HG03139 (cell line): ENCODE measurements around the gene PFKP.
"Not testable (repeated sequence)": the region's sequence is repeated elsewhere in the genome, so short reads cannot be mapped to it uniquely, and the experiment has no call there.

Source experiments
- ATAC-seq: cut with Tn5 transposase; IDR thresholded peaks from one replicate; pipeline ENCODE4 v1.9.1; 2021; ENCODE audit not compliant: unreplicated experiment

Gene PFKP

DNA sequence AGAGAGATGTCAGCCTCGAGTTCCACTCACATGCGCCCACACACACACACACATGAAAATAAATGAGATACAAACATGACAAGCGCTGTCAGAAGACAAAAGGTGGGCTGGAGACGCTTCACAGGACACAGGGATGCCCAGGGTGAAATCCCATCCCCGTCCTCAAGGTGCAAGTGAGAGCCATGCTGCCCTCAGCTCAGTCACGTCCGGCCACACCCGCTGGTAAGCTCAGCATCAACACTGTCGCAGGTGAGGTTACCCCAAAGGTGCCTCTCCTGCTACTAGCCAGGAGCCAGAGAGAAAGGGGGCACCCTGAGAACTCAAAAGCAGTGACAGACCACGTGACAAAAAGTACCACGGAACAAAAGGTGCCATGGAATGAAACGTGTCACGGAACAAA, 83.0 kb downstream of the PFKP start:
- no peak for ATAC-seq

DNA sequence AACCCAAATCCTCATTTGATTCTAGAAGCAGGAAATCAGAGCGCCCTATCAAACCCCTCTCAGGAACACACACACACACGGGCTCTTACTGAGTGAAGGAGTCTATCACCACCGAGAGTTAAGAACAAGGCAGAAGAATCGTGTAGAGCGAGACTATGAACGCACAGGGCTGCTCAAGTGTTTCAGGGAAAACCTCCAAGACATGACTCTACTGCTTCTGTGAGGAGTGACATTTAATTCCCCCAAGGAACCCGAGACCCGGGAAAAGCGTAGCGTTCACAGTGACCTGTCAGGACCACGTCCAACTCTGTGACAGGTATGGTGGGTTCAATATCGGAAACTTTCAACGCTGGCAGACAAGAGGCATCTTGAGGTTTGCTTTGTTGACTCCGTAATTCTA, 83.6 kb downstream of the PFKP start:
- no peak for ATAC-seq

DNA sequence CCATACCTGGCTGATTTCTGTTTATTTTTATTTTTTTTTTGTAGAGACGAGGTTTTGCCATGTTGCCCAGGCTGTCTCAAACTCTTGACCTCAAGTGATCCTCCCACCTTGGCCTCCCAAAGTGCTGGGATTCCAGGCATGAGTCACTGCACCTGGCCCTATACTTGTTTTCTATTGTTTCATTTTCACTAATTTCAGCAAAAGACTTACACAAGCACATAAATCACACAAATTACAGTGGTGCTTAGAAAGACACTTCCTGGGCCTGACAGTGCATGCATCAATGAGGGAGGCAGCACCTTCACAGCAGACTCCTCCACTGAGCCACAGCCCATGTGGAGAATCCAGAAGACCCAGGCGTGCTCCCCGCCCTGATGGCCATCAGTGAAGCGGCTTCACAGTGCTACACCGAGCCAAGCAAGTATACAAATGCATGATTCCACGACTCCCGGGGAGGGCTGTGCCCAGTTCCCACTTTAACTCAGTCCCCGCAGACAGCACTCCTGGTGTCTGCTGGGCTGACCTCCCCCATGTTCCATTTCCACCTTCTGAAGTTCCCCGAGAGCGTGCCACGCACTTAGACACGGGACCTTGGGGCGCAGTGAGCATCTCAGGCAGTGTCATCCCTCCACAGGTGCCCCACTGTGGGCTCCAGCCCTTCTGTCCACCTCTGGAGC, 84.7 kb downstream of the PFKP start:
- no peak for ATAC-seq

DNA sequence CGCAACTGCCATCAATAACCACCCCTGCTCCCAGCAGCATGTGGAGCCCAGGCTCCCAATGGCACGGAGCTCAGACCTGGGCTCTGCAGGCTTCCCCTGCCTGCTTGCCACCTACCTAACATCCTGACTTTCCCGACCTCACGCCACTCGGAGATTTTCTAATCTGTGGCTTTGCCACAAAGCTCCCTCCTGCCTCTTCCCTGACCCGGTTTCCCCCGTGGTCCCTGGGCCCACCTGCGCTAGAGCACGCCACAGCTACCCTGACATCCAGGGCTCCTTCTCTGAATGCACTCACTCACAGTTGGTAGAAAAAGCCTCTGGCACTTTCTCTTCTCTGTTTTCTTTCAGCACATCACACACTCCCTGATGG, 85.2 kb downstream of the PFKP start:
- ATAC-seq, result no peak

DNA sequence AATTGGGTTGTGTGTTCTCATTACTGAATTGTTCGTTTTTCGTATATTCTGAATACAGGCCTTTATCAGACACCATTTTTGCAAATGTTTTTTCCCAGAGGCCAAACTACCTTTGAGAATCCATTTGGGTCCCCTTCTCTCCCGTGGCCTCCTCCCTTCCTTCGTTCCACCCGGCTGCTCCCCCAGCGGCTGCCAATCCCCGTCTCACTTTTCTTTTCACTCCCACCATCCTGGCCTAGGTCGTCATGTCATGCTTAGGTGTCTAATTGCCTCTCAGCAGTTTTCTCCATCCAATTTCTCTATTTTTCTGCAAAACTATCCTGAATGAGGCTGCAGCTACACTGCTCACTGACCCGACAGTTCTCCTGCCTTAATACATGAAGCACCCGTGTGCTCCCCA, 87.3 kb downstream of the PFKP start:
- no peak for ATAC-seq

DNA sequence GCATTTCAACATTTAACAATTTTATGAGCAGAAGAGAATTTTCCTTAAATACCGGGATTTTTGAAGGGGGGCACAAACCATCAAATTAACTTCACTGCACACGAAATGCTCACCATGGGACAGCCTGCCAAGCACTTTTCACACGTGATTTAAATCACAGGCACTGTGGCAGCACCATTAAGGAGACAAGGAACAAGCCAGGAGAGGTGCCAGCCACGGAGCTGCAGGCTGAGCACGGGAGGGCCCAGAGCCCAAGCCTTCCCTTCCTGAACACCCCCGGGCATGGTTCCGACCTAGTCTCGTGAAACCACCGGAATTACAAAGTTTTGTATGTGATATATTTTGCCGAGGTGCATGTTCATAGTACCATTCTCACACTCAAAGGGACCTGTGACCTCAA, 91.8 kb downstream of the PFKP start:
- ATAC-seq, result no peak

DNA sequence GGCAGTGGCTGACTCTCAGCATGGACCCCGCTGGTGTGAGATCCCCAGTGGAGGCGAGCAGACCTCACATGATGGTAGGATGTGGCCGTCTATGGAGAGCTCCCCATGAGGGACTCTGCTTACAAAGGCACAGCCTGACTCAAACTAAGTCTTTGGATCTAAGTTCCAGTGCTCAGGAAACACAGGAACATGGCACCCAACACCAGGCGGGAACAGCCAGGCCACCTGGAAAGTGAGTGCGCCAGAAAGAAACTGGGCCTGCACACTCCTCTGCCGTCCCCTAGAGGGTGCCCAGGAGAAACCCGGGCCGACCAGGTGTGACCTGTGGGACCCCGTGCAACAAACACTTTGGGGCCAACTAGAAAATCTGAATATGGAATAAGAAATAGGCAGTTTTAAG, 95.2 kb downstream of the PFKP start:
- no peak for ATAC-seq

DNA sequence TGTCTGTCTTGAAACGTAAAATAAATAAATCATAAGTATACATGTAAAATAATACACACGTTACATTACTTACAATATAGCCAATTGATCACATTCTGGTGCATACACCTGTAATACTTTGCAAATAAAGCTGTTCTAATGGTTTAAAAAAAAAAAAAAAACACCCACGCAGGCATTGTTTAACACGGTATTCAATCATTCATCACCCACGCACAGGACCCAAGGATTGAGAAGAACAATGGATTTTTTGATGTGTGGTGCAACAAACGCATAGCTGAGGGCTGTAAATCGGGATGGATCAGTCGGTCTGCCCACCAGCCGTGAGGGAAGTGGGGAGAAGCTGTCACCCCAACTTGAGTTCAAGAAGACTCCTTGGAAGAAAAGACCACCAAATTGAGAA, 96.5 kb downstream of the PFKP start:
- no peak for ATAC-seq

DNA sequence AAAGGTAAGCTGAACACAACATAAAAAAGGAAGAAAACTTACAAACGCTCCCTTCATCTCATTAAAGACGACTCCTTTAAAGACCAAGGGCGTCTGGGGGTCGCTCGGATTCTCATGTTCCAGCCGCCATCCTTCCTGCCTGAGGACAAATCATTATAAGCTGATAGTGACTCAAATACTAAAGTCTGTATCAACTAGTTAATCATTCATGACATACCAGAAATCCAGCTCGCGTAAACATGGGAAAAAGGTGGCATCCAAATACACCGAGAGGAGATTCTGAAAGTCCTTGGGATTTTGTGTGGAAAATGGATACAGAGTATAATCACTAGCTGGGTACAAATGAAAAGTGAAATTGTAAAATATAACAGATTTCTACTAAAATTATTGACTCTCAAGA, 97.8 kb downstream of the PFKP start:
- no peak for ATAC-seq

DNA sequence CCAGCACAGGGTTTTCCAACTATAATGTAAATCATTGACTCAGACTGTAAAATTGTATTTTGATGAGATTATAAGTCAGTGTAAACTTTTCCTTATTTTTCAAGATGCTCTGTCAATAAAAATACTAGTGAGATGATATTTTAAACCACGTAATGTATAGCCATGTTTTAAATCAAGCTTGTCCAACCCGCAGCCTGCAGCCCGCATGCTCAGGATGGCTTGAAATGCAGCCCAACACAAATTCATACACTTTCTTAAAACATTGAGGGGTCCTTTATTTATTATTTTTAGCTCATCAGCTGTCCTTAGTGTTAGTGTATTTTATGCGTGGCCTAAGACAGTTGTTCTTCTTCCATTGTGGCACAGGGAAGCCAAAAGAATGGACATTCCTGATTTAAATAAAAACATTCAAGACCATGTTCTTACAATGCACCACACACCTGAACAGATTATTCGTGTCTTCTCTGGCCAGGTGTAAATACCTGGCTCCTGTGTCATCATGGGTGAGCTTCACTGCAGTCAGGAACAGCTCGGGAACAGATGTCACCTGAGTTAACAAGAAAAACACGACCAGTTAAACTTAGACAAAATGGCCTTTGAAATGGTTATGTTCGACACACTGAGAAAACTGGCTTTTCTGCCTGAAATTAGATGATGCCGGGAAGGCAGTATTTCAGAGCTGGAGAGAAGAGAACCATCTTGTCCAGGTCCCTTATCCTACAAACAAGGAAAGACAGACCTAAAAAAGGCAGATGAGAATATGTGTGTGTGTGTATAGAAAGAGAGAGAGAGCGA, 99.3 kb downstream of the PFKP start:
- ATAC-seq, result no peak

DNA sequence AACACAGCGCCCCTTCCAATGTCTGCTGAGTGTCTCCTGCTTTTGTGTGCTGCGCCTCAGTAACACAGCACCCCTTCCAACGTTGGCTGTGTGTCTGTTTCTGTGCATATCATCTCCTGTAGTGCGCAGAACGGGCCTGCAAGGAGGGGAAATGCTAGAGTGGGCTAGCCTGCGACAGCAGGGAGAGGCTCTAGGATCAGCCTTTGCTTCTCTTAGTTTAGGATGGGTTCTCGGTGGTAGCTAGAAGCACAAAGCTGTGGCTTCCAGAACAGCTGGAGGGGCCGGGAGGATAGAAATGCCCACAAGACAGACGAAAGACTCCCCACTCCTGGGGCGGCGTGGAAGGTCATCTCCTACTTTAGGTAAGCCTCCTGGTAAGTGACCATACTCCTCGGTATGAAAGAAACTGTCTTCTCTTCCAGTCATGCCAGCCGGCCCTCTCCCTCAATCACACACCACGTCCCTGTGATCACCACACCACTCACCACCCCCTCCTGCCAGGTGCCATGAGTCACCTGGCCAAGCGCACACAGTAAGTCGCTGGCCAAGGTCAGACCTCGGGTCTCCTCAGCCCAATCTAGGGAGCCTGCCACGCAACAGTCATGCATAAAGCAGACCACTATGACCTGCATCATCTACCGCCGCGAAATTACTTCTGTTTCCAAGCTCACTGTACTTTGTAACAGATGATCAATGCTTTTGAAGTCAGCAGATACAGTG, 100.4 kb downstream of the PFKP start:
- ATAC-seq, result no peak

DNA sequence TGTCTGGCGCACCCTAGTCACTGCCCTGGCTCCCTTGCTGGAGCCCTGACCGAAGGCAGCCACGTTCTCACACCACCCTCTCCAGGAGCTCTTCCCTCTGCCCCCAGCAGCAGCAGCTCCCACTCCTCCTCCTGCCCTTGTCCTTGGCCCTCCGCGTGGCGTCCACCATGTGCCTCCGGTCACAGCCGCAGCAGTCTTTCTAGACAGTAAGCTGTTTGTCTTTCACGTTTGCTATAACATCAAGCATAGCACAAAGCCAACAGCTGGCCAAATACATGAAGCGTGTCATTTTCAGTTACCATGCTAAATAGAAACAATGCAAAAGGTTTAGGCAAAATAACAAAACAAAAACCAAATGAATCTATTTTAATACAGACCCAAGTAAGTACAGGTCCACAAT, 101.9 kb downstream of the PFKP start:
- no peak for ATAC-seq

DNA sequence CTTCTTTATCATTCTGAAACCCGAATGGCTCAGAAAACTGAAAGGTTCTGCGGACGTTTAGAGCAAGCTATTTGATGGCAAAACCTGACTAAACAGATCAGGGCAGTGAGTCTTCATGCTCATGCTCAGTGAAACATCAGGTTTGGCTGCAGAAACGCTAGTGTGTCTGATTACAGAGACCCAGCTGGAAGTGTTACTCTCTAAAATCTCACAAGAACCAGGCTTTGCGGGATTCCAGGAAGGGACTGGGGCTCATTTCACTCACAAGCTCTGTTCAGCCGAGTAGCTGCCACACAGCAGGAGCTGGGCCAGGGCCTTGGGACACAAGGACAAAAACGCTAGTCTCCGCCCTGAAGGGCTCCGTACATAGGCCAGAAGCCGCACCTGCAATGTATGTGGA, 102.3 kb downstream of the PFKP start:
- ATAC-seq, result no peak

DNA sequence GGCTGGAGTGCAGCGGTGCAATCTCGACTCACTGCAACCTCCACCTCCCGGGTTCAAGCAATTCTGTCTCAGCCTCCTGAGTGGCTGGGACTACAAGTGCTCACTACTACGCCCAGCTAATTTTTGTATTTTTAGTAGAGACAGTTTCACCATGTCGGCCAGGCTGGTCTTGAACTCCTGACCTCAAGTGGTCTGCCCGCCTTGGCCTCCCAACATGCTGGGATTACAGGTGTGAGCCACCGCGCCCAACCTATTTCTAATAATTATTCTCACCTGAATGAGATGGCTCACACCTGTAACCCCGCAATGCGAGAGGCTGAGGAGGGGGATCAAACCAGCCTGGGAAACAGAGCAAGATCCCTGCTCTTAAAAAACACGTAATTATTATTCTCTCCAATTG, 104.1 kb downstream of the PFKP start:
- ATAC-seq, result not testable (repeated sequence)

DNA sequence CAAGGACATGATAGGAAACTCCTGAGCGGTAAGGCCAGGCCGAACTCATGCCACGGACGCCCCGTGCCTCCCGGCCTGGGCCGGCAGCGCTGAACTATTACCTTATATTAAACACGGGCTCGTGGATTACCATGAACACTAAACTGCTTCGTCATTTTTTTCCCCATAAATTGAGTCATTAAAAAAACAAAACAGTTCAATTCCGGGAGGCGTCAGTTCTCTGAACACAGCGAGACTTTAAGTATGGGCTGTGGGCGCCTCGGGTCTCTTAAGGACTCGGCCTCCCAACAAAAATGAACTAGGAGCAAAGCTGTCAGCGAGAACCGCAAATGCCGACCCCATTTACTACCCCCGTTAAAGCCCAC, 104.7 kb downstream of the PFKP start:
- ATAC-seq, result no peak

DNA sequence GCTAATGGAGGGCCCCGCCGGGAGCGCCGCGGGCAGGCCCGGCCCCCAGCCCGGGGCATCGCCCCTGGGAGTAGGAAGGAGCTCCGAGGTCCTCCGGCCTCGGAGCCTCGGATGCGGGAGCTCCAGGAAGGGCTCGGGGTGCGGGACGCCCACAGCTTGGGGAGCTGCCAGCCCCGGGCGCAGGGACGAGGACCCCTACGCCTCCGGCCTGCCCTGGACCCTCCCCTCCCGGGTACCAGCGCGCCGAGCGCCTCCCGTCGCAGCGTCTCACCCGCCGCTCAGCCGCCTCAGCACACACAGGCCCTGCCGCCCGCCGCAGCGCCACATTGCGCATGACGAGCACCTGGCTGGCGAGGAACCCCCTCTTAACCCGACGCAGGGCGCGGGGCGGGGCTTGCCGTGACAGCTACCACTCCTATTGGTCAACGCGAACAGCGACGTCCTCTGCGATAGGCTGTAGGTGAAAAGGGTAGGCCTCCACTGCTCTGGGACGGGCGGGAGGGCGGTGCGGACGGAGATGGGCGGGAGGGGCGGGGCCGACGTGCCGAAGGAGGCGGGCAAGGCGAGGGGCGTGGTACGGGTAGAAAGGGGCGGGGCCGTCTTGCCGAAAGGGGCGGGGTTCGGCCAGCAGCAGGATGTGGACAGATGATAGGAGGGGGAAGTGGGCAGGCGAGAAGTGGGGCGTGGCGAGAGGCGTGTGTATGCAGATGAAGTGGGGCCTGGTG, 105.3 kb downstream of the PFKP start, which contains the start of gene PITRM1:
PITRM1 (minus strand) TSS at position 337 of the 725 bp plus-strand sequence; CDS start at position 327, 10 bp downstream.
- ATAC-seq, result peak; percentile 97

DNA sequence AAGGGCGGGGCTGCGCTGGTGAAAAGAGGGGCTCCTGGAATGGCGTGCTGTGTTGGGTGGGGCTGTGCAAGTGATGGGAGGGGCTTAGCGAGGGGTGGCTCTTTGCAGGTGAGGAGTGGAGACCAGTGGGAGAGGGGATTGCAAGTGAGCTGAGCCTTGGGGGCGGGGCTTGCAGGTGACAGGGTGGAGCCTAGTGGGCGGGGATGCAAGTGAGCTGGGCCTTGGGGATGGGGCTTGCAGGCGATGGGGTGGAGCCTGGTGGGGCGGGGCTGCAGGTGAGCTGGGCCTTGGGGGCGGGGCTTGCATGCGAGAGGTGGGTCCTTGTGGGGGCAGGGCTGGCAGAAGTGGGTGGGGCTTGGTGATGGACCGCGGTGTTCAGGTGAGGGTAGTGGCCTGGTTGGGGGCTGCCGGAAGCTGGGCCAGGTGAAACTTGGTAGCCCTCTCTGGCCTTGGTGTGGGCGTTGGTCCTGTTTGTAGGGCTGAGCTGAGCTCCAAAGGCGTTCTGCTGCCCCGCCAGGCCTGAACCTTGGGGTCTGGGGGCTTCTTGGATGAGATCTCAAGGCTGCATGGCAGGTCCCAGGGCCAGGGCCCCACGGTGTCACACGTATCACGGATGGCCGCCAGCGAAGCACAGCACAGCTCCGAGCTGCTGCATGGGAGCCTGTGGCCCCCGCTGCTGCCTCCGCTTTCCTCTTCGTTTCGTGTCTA, 106.0 kb downstream of the PFKP start:
- peak; percentile 35 for ATAC-seq

DNA sequence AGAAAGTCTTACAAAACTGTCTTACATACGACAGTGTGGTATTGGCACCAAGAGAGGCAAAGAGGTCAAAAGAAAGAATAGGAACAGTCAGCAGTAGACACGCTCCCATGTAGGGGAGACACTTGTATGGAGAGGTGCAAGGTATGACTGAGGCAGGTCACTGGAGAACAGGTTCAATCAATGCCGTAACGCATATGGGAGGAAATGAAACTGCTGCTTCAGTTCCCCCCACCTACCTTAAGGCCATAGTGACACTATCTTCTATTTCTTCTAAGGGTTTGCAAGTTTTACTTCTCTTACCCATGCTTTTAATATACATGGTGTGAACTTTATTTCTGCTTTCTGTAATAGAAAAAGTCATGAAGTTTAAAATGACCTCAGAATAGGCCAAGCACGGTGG, 110.7 kb downstream of the PFKP start:
- no peak for ATAC-seq

DNA sequence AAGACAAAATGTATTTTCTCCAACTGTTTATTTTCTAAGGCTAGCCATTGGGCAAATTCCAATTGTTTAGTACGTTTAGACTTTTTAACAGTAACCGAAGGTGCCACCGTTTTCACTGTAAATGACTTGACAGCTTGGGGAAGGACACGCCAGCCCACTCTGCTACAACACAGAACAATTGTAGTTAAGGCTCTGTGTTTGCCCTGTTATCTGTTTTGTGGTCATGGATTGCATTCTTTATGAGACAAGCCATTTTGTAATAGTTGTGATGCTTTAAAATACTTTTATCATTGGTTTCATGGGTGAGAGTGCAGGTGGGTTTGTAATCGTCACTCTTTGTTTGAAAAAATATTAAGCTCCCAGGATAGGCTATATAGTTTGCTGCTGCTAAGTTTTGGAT, 111.8 kb downstream of the PFKP start:
- no peak for ATAC-seq

DNA sequence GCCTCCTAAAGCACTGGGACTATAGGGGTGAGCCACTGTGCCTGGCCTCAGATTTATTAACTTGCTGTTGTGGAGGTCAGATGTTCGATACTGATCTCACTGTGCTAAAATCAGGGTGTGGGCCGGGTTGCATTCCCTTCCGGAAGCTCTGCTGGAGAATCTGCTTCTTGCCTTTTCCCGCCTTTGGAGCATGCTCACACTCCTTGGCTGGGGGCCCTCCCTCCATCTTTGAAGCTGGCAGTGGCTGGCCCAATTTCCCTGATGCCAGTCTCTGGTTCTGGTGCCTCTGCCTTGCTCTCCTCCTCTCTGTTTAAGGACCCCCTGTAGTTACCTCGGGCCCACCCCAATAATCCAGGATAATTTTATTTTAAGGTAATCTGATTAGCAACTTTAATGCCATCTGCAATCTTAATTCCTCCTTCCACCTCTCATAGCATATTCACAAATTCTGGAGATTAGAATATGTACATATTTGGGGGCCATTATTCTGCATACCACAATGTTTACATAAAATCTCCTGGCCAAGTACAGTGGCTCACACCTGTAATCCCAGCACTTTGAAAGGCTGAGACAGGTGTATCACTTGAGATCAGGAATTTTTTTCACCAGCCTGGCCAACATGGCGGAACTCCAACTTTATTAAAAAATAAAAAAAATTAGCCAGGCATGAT, 113.1 kb downstream of the PFKP start:
- no peak for ATAC-seq
